WI38 (cell line): Measurements from ENCODE around the gene UBAC2.

Experiments
- H3K4me3 ChIP-seq: 2 replicates; pipeline ENCODE4 v1.5.1; 2011; ENCODE audit warnings: low read depth, mild to moderate bottlenecking, control low read depth, low read length
- TF ChIP-seq, protein P1 (sequence below): IDR thresholded peaks from 2 replicates; pipeline ENCODE4 v1.5.1; 2012; ENCODE audit warnings: low read depth, mild to moderate bottlenecking, control low read depth, low read length

UBAC2 gene

GRCh38 chr13:99272481-99272880 is 71.8 kb downstream of the UBAC2 start:
- H3K4me3 ChIP-seq, result no peak overlapping the region
- TF ChIP-seq, protein P1, sequence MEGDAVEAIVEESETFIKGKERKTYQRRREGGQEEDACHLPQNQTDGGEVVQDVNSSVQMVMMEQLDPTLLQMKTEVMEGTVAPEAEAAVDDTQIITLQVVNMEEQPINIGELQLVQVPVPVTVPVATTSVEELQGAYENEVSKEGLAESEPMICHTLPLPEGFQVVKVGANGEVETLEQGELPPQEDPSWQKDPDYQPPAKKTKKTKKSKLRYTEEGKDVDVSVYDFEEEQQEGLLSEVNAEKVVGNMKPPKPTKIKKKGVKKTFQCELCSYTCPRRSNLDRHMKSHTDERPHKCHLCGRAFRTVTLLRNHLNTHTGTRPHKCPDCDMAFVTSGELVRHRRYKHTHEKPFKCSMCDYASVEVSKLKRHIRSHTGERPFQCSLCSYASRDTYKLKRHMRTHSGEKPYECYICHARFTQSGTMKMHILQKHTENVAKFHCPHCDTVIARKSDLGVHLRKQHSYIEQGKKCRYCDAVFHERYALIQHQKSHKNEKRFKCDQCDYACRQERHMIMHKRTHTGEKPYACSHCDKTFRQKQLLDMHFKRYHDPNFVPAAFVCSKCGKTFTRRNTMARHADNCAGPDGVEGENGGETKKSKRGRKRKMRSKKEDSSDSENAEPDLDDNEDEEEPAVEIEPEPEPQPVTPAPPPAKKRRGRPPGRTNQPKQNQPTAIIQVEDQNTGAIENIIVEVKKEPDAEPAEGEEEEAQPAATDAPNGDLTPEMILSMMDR, result no peak

DNA sequence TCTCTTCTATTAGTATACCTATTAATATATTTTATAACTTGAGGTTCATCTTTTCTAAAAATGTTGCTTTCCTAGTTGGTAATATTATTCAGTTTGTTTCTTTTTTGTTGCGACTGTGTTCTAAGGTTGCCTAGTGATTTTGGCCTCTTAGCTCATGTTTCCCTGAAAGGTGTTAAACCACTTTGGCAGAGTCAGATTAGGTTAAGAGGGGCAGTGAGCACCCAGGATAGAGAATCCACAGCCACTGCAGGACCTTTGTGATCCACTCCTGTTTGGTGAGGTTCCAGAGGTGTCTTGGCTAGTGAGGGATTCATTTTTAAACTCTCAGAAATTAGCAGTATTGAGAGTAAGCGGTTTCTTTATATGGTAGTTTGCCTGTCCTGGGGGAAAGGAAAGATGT is 72.5 kb downstream of the UBAC2 start:
- no peak overlapping the region for H3K4me3 ChIP-seq
- TF ChIP-seq, protein P1, result no peak

GRCh38 chr13:99275093-99275469 is 74.4 kb downstream of the UBAC2 start:
- no peak overlapping the region for H3K4me3 ChIP-seq

GRCh38 chr13:99276706-99277105 is 76.1 kb downstream of the UBAC2 start:
- no peak overlapping the region for H3K4me3 ChIP-seq
- TF ChIP-seq, protein P1, result no peak

More at GRCh38 chr13:99275093-99275469, 74.4 kb downstream of the UBAC2 start:
- TF ChIP-seq, protein P1, result no peak

DNA sequence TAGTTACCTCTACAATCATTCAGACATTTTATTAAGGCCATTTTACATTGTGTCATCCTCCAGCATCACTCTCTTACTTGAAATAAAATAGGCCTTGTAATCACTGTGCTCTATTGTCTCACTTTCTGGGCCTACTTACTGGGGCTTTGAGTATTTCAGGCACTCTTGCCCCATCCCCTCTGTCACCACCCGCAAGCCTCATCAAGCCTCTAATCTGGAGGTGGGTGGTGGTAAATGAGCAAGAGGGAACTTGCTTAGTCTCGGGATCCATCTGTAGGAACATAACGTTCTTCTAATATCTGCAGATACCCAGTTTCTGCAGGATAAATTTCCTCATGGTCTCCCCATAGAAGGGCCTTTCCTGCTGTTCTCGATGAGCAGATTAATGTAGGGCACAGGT is 77.0 kb downstream of the UBAC2 start:
- H3K4me3 ChIP-seq, result no peak overlapping the region
- TF ChIP-seq, protein P1, result no peak

GRCh38 chr13:99278200-99278599 is 77.5 kb downstream of the UBAC2 start:
- H3K4me3 ChIP-seq, result no peak overlapping the region
- TF ChIP-seq, protein P1, result no peak

- H3K4me3 ChIP-seq, result no peak overlapping the region
These were observed 78.2 kb downstream of the UBAC2 start for GRCh38 chr13:99278843-99279242.

More at GRCh38 chr13:99278843-99279242, 78.2 kb downstream of the UBAC2 start:
- TF ChIP-seq, protein P1, result no peak
